HG03095 (cell line): ENCODE data around the gene SLC4A1AP.

Experiments
- ATAC-seq: cut with Tn5 transposase; IDR thresholded peaks from one replicate; pipeline ENCODE4 v1.9.1; 2021; ENCODE audit warnings: moderate library complexity; ENCODE audit not compliant: unreplicated experiment

Gene SLC4A1AP

GRCh38 chr2:27737676-27738348 is 74.1 kb downstream of the SLC4A1AP start:
- ATAC-seq: no peak

- ATAC-seq: no peak
Observed at GRCh38 chr2:27738349-27739057, 74.8 kb downstream of the SLC4A1AP start.

- no peak for ATAC-seq
Observed at GRCh38 chr2:27739058-27739373, 75.3 kb downstream of the SLC4A1AP start.

GRCh38 chr2:27741673-27742072 is 78.0 kb downstream of the SLC4A1AP start:
- no peak for ATAC-seq

- ATAC-seq: no peak
Observed at GRCh38 chr2:27742571-27742970, 78.9 kb downstream of the SLC4A1AP start.
